ENCODE data around the gene ANO7.

The ANO7 gene

GRCh38 chr2:241273210-241274020 is 84.9 kb downstream of the ANO7 start:
- TF ChIP-seq GLIS3 (CRISPR knock-in tag; IDR thresholded peaks at IDR 0.05) (no peak), ZNF565 (CRISPR knock-in tag; conservative IDR thresholded peaks at IDR 0.05; ENCODE audit: low read depth) (no peak), ARNTL (CRISPR knock-in tag; IDR thresholded peaks at IDR 0.05; ENCODE audit: borderline replicate concordance, low read depth) (no peak), CSDC2 (CRISPR knock-in tag; IDR thresholded peaks at IDR 0.05) (no peak), PPARA (CRISPR knock-in tag; IDR thresholded peaks at IDR 0.05; ENCODE audit: borderline replicate concordance) (no peak), ZNF8 (CRISPR knock-in tag; IDR thresholded peaks at IDR 0.05) (no peak), PATZ1 (CRISPR knock-in tag; IDR thresholded peaks at IDR 0.05; ENCODE audit: borderline replicate concordance) (no peak), TCF4 (CRISPR knock-in tag; IDR thresholded peaks at IDR 0.05; ENCODE audit: borderline replicate concordance) (no peak), ZNF70 (CRISPR knock-in tag; IDR thresholded peaks at IDR 0.05) (no peak), OSR1 (CRISPR knock-in tag; IDR thresholded peaks at IDR 0.05) (no peak), RARB (CRISPR knock-in tag; IDR thresholded peaks at IDR 0.05) (no peak), BACH2 (CRISPR knock-in tag; IDR thresholded peaks at IDR 0.05; ENCODE audit: borderline replicate concordance) (no peak)
- ATAC-seq = peak; percentile 28

- ATAC-seq = no peak
- TF ChIP-seq ZNF565 (CRISPR knock-in tag; conservative IDR thresholded peaks at IDR 0.05; ENCODE audit: low read depth) (no peak), ISL1 (CRISPR knock-in tag; IDR thresholded peaks at IDR 0.05) (no peak), BACH2 (CRISPR knock-in tag; IDR thresholded peaks at IDR 0.05; ENCODE audit: borderline replicate concordance) (no peak), TCF4 (CRISPR knock-in tag; IDR thresholded peaks at IDR 0.05; ENCODE audit: borderline replicate concordance) (no peak)
Measured at GRCh38 chr2:241274127-241274526, 85.7 kb downstream of the ANO7 start.

Data from SK-N-SH treated with all-trans-retinoic acid at 6 μM for 48 hours (cell line).